Stimulated activated CD4-positive, alpha-beta T cell treated with anti-CD3 and anti-CD28 coated beads, Interleukin-15, amount 100 ng/mL, for 24 hours (primary cell): ENCODE results near the gene MS4A13.
"Not testable (repeated sequence)": the region's sequence is repeated elsewhere in the genome, so short reads cannot be mapped to it uniquely, and the experiment has no call there.

Experiments
- DNase-seq: peaks from one replicate; pipeline ENCODE4 v3.0.0-alpha.2; 2020

Gene MS4A13

GRCh38 chr11:60515144-60515855 is at the start of gene MS4A13:
MS4A13 (plus strand) TSS chr11:60515392; CDS start chr11:60518084, 2,692 bp downstream.
- DNase-seq, result no peak

GRCh38 chr11:60468829-60469228 is 46.4 kb upstream of the MS4A13 start:
- no peak for DNase-seq

- no peak for DNase-seq
Observed at GRCh38 chr11:60469723-60470122, 45.5 kb upstream of the MS4A13 start.

GRCh38 chr11:60477035-60477445 is 38.2 kb upstream of the MS4A13 start:
- DNase-seq, result no peak

GRCh38 chr11:60482361-60482760 is 32.8 kb upstream of the MS4A13 start:
- no peak for DNase-seq

- DNase-seq, result peak; percentile 23
Observed at GRCh38 chr11:60485987-60486386, 29.2 kb upstream of the MS4A13 start.

GRCh38 chr11:60492488-60493009 is 22.6 kb upstream of the MS4A13 start, which contains the start of gene MS4A12:
MS4A12 (plus strand) TSS chr11:60492778; CDS start chr11:60497319, 4,541 bp downstream.
- no peak for DNase-seq

GRCh38 chr11:60493454-60493853 is 21.7 kb upstream of the MS4A13 start:
- DNase-seq, result no peak

GRCh38 chr11:60498399-60498798 is 16.8 kb upstream of the MS4A13 start:
- DNase-seq, result no peak

GRCh38 chr11:60498853-60499252 is 16.3 kb upstream of the MS4A13 start:
- peak; percentile 9 for DNase-seq

GRCh38 chr11:60500276-60500910 is 14.8 kb upstream of the MS4A13 start:
- no peak for DNase-seq

GRCh38 chr11:60502221-60502775 is 12.9 kb upstream of the MS4A13 start:
- DNase-seq, result no peak

- peak; percentile 19 for DNase-seq
Observed at GRCh38 chr11:60504219-60504905, 10.8 kb upstream of the MS4A13 start.

GRCh38 chr11:60509609-60510008 is 5.6 kb upstream of the MS4A13 start:
- not testable (repeated sequence) for DNase-seq

GRCh38 chr11:60510209-60510608 is 5.0 kb upstream of the MS4A13 start:
- DNase-seq, result not testable (repeated sequence)

- no peak for DNase-seq
Observed at GRCh38 chr11:60511393-60511792, 3.8 kb upstream of the MS4A13 start.

- DNase-seq, result no peak
Observed at GRCh38 chr11:60512651-60513225, 2.5 kb upstream of the MS4A13 start.

GRCh38 chr11:60513496-60514460 is 1.4 kb upstream of the MS4A13 start:
- DNase-seq, result no peak

GRCh38 chr11:60528465-60528864 is 13.3 kb downstream of the MS4A13 start:
- DNase-seq, result no peak

- no peak for DNase-seq
Observed at GRCh38 chr11:60528934-60529333, 13.7 kb downstream of the MS4A13 start.

- no peak for DNase-seq
Observed at GRCh38 chr11:60530454-60531100, 15.4 kb downstream of the MS4A13 start.
